C4-2B (cell line): Measurements from ENCODE around the gene HS3ST2.
A peak's percentile ranks its signal among the peaks of the same experiment; 100 is the strongest.

Experiments used
- H3K27ac ChIP-seq: fragments of 450-650 bp; 2 replicates; pipeline ENCODE4 v1.5.1; 2017
- ZFX ChIP-seq: fragments of 450-650 bp; IDR thresholded peaks from 2 replicates; pipeline ENCODE4 v1.6.1; 2017
- TF ChIP-seq, protein P1 (sequence below): fragments of 450-650 bp; conservative IDR thresholded peaks from 2 replicates; pipeline ENCODE4 v1.5.1; 2017; ENCODE audit warnings: mild to moderate bottlenecking

The HS3ST2 gene

DNA sequence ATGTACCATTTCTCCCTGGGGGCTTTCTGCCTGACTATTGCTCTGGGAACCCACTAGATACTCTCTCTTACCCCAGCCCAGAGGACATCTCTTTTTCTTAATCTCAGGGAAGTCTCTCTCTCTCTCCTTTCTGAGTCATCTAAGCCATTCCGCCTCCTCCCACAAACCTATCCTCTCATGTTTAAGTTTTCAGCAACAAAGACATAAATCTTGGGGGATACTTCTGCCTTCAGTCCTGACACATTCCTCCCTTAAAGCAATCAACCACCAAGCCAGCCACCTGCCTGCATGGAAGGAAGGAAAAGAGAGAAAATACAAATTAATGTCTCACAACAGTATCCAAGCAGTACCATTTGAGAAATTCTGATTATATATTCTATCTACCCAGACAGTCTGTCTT is 128.8 kb downstream of the HS3ST2 start:
- no peak overlapping the region for H3K27ac ChIP-seq
- TF ChIP-seq ZFX: no peak
- TF ChIP-seq, protein P1, sequence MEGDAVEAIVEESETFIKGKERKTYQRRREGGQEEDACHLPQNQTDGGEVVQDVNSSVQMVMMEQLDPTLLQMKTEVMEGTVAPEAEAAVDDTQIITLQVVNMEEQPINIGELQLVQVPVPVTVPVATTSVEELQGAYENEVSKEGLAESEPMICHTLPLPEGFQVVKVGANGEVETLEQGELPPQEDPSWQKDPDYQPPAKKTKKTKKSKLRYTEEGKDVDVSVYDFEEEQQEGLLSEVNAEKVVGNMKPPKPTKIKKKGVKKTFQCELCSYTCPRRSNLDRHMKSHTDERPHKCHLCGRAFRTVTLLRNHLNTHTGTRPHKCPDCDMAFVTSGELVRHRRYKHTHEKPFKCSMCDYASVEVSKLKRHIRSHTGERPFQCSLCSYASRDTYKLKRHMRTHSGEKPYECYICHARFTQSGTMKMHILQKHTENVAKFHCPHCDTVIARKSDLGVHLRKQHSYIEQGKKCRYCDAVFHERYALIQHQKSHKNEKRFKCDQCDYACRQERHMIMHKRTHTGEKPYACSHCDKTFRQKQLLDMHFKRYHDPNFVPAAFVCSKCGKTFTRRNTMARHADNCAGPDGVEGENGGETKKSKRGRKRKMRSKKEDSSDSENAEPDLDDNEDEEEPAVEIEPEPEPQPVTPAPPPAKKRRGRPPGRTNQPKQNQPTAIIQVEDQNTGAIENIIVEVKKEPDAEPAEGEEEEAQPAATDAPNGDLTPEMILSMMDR: no peak

DNA sequence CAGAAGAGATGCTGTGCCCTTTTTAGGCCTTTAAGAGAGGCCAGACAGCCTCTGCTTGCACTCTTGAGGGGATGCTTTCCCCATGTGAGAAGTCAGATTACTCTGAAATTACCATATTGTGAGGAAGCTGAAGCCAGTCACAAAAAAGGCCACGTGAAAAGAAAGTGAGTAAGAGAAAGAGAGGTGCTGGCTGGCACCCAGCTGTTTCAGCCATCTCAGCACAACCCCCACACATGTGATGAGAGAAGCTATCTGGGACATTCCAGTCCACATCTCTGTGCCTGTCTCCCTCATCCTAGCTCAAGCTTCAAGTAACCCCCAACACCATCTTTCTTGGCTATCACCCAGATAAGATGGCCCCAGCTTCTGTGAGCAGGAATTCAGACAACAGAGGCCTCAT is 131.4 kb downstream of the HS3ST2 start:
- no peak for TF ChIP-seq ZFX
- TF ChIP-seq, protein P1: no peak
- H3K27ac ChIP-seq: no peak overlapping the region

DNA sequence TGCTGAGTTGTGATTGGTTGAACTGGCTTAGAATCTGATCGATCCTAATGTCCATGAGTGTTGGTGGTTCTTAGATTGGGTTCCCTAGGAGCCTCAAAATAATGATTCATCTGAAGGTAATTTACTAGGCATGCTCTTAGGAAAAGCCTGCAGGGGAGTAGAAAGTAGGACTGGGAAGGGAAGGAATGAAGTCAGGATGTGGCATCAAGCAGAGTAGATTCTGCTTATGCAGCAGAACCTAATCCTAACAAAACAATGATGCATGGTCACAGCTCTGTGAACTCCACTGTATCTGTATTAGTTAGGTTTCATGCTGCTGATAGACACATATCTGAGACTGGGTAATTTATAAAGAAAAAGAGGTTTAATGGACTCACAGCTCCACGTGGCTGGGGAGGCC is 132.5 kb downstream of the HS3ST2 start:
- TF ChIP-seq ZFX: no peak
- TF ChIP-seq, protein P1: no peak
- no peak overlapping the region for H3K27ac ChIP-seq

DNA sequence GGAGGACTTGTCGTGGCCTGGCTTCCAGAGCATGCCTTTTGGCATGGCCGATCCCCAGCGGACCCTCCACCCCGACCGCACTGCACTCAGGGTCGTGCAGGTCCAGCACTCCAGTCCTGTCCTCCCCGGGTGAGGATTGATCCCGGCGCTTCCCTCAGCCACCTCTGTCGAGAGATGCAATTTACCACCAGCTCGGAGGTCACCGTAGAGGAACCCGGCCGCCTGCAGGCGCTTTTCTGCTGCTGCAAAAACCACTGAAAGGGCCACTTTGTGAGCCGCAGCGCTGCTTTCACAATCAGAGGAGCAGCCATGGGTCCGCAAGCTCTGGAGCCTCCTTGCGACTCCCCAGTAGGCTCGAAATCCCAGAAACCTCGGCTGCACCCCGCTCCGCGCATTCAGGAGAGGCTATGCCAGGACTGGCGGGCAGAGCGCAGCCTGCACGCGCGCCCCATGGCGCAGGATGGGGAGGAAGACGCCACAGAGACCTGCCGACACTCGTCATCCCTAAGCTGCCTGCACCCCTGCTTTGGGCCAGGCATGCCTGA is 134.2 kb downstream of the HS3ST2 start:
- H3K27ac ChIP-seq: no peak overlapping the region
- TF ChIP-seq, protein P1: no peak
- no peak for TF ChIP-seq ZFX

DNA sequence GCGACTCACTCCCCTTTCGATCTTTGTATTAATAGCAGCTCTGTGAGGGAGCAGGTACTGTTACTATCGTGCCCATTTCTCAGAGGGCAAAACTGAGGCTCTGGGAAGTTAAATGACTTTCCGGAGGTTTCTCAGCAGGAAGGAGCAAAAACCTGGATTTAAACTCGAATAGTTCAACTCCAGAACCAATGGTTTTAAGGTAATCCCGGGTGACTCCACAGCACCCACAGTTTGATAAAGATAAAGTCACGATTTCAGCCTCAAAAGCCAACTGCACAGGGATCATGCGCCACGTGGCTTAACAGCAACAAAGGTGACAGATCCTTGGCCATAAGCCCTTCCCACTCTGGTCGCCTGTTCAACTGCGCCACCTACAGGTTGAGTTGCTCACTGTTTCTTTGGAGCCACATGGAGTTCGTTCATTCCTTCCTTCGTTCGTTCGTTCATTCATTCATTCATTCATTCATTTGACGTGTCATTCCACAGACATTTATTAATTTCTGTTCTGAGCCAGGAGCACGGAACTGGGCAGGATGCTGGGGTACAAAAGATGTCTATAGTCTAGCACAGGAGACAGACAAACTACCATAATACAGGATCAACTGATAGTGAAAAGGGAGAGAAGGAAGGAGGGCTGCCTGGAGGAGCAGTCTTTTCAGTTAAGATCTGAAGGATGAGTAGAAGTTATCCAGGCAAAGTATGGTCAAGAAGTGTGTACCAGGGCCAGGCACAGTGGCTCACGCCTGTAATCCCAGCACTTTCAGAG is 134.8 kb downstream of the HS3ST2 start:
- TF ChIP-seq, protein P1: peak; percentile 92
- TF ChIP-seq ZFX: no peak
- no peak overlapping the region for H3K27ac ChIP-seq

DNA sequence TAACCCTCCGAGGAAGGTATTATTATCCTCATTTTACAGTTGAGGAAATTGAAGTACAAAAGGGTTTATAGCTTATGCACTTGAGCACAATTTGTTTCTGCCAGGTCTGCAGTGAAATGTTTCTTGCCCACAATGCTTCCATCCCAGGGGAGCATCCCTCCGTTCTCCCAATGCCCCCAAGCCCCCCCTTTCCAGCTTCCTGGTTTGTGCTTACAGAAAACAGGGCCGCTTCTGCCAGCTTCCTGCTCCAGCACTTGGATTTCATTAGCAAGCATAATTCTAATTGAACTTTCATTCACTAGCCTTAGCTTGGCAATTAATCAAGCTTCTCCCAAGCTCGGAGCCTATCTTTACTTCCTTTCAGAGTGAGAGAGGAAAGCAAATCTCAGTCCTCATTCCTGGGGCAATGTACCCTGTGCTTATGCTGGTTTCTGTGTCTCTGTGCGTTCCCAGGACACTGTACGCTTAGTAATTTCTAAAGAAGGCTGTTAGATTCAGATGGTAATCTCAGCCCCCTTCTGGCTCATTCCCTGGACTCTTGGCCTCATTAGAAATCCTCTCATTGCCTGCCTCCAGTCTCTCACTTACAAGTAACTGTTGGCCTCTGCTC is 141.6 kb downstream of the HS3ST2 start:
- H3K27ac ChIP-seq: no peak overlapping the region
- TF ChIP-seq ZFX: no peak
- TF ChIP-seq, protein P1: no peak

DNA sequence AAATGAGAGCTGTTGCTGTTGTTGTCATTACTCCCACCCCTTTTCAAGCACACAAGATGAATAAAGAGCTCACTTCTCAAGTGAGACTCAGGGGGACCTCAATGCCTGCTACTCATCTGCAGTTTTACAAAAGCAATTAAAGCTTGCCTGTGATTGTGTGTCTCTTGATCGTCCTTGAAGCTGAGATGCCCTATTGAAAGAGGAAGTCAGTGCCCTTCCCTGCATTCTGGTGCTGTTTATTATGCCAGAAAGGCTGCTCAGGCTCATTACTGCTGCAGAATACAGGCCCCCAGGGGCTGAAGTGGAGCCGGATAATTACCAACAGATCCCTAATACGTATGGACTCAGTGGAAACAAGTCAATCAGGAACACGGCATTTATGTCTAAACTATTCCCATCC is 147.2 kb downstream of the HS3ST2 start:
- TF ChIP-seq, protein P1: no peak
- TF ChIP-seq ZFX: no peak
- no peak overlapping the region for H3K27ac ChIP-seq
